RCC 7860 (cell line): ENCODE measurements around the gene TPP1.

Experiments used
- DNase-seq: peaks from one replicate; pipeline ENCODE4 v3.0.0-alpha.2; 2015; ENCODE audit warnings: low spot score
- FAIRE-seq: peaks from 2 replicates; lab custom pipeline; 2012; peaks lifted over from hg19 to GRCh38; lab: Jason Lieb, UNC

Gene TPP1

DNA sequence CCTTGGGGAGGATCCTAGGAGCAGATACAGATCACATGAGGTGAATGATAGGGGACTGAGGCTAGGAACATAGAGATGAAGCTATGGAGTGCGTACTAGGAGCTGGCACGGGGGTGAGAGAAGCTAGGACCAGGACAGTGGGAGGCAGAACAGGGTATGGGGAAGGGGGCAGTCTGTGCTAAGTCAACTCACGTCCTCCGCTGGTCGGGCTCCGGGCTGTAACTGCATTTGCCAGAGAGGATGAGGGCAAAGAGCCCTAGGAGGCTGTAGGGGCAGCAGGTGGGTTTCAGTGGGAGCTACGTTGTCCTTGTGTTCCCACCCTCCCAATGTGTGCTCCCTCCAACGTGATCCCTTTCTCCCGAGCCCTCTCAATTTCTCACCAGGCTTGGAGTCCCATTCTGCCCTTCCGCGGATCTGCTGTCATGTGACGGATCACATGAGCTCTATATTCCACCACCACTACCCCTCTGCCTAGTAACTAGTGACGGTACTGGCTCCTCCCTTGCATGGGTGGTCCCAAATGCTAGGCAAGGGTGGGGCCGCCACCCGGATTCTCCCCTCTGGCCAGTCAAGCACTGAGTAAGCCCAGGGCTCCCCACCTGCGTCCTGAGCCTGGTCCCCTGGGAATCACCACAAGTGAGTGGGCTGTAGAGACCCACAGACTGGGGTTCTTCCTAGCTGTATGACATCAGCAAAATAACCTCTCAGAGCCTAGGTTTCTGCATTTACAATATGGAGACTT, at the start of gene TPP1:
Gene TPP1, minus strand, starts transcription at position 419 of the 742 bp plus-strand sequence. Its CDS starts 22 bp downstream, at position 397.
- FAIRE-seq, result peak; percentile 77
- peak; percentile 82 for DNase-seq

DNA sequence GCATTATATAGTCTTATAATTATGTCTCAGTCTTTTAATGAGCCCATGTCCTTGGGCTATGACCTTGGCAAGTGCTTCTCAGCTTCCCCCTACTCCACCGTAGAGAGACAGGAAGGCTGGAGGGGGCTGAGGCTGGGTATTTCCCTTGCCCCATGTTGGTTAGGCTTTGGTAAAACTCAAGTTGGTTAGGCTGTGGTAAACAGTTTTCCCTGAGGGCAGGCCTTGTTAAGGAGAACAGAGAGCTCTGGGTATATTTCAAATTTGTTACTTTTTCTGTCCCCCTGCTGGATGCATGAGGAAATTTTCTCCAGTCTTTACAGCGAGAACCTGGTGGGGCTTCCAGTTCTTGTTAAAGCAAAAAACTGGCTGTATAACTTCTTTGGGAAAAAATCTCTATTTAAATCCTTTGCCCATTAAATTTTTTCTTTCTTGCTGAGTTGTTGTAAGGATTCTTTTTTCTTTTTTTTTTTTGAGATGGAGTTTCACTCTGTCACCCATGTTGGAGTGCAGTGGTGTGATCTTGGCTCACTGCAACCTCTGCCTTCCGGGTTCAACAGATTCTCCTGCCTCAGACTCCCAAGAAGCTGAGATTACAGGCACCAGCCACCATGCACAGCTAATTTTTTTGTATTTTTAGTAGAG, 48.6 kb upstream of the TPP1 start:
- DNase-seq (no peak), FAIRE-seq (no peak)

DNA sequence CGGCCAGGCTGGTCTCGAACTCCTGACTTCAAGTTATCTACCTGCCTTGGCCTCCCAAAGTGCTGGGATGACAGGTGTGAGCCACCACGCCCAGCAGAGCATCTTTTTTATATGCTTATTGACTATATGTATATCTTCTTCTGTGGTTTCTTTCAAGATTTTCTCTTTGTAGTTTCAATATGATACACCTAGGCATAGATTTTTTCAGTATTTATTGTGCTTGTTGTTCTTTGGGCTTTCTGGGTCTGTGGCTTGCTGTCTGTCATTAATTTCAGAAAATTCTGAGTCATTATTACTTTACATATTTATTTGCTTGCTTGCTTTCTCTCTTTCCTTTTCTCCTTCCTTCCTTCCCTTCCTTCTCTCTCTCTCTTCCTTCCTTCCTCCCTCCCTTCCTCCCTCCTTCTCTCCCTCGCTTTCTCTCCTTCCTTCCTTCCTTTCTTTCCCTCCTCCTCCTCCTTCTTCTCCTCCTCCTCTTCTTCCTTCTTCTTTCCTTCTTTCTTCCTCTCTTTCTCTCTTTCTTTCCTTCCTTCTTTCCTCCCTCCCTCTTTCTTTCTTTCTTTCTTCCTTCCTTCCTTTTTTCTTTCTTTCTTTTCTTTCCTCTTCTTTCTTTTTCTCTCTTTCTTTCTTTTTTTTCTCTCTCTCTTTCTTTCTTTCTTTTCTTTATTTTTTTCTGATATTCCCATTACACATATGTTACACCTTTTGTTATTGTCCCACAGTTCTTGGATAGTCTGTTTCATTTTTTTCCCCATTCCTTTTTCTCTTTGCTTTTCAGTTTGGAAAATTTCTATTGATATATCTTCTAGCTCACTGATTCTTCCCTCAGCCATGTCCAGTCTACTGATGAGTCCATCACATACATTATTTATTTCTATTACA, 47.3 kb upstream of the TPP1 start:
- FAIRE-seq (no peak), DNase-seq (no peak)

DNA sequence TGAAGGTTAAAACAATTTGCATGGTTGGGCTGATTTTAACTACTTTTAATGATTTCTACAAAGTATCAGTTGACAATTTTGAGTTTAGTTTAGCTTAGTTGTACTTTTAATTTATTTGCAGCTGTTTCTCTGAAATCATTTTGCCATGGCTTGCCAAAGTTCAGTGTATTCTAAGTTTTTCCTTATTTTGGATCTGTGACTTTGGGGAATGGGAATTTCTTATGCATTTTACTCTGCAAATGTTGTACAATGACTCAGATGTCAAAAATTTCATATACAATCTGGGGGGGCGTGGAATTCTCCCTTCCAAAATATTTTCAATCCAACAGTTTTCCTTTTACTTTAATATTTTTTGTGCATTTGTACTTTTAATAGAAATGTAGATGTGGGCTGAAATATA, 45.3 kb upstream of the TPP1 start:
- no peak for FAIRE-seq

DNA sequence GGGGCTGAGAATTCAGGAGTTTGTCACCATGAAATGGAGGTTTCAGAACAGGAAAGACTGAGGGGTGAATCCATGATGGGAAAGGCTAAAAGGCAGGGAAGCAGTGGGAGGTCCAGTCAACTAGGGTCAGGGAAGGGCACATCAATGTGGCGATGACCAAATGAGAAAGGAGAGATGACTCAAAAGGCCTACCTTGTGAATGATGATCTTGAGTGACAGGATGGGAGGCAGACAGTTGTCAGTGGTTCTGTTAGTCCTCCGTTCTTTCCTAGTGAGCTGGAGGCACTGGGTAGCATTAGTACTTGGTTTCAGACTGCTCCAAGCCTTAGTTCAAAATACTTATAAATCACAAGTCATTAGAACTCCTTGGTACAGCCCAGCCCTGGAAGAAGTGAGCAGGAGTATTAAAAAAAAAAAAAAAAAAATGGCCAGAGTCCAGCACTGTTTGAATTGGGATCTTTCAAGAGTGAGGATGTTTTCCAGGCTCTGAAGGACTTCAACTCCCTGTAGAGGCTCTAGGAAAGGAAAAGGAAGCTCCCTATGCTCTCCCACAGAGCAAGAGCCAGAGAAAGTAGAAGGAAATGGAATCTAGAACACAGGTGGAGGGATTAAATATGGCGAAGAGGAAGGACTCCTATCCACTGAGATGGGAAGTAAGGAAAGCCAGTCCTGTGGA, 44.7 kb upstream of the TPP1 start:
- FAIRE-seq, result no peak
- no peak for DNase-seq

More for the DNA sequence above, 45.3 kb upstream of the TPP1 start:
- no peak for DNase-seq

DNA sequence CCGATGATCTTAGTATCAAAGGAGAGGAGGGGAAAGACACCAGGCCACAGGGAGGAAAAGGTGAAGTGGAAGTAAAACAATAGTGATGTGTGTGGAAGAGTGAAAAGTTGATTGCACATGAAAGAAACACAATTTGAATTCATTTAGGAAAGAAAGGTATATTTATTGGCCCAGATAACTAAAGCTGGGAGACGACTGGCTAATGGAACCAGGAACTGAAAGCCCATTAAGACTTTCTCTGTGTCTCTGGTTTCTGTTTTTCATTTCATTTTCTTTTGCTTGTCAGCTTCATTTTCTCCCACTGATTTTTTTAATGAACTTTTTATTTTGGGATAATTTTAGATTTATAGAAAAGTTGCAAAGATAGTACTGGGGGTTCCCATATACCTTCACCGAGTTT, 41.5 kb upstream of the TPP1 start:
- FAIRE-seq (no peak), DNase-seq (no peak)

DNA sequence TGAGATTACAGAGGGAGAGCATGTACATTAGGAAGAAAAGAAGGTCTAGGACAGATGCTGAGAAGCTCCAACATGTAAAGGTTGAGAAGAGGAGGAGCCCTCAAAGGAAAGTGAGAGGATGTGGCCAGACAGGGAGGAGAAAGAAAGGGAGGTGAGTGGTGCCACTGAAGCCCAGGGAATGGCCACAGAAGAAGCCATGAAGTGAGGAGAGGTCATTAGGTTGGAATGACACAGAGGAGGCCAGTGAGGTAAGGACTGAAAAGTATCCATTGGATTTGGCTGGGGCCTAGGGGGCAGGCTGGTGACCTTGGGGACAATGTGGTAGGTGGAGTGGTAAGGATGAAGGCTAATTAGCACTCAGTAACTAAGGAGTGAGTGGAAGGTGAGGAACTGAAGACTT, 39.4 kb upstream of the TPP1 start:
- no peak for FAIRE-seq

DNA sequence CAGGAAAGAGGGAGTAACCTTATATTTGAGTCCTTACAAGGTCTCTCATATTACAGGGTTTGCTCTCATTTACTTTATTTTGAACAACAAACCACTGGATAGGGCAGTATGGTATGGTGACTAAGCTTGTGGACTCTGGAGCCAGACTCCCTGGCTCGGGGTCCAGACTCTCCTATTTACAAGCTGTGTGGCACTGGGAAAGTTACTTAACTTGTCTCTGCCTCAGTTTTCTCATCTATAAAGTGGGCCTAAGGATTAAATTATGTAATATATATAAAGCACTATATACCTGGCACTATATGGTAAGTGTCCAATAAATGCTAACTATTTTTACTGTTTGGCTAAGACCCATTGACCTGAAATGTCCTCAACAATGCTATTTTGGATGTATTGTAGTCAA, 38.1 kb upstream of the TPP1 start:
- DNase-seq (no peak), FAIRE-seq (no peak)

More for the DNA sequence above, 39.4 kb upstream of the TPP1 start:
- DNase-seq, result no peak

DNA sequence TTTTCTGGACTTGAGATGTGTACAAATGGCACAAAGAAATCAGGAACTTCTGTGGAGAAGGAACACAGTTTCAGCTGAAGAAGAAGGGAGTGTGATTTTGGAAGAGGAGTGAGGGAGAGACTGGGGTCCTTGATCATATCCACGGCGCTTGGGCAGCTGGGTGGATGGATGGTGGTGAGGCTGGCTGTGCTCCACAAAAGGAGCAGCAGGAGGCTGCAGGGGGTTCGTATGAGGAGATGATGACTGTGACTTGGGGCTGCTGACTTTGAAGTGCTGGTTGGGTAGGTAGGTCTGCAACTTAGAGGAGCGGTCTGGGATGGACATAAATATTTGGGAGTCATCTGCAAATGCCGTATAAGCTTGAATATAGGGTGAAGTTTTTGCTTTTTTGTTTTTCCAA, 37.7 kb upstream of the TPP1 start:
- FAIRE-seq, result no peak
- no peak for DNase-seq

DNA sequence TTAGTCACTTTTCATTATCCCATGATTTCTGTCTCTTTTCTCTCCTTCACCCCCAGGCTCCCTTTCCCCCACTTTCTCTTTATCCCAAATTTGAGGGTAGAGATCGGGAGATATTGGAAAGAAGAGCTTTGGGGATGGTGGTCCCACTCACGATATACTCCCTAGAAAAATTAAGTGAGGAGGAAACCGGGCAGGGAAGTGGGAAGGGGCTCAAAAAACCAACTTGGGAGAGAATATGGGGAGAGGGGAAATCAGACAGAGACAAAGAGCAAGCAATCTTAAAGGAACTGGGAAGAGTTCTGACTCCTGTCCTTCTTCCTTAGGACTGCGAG, 37.3 kb upstream of the TPP1 start:
- no peak for FAIRE-seq
- DNase-seq, result no peak

DNA sequence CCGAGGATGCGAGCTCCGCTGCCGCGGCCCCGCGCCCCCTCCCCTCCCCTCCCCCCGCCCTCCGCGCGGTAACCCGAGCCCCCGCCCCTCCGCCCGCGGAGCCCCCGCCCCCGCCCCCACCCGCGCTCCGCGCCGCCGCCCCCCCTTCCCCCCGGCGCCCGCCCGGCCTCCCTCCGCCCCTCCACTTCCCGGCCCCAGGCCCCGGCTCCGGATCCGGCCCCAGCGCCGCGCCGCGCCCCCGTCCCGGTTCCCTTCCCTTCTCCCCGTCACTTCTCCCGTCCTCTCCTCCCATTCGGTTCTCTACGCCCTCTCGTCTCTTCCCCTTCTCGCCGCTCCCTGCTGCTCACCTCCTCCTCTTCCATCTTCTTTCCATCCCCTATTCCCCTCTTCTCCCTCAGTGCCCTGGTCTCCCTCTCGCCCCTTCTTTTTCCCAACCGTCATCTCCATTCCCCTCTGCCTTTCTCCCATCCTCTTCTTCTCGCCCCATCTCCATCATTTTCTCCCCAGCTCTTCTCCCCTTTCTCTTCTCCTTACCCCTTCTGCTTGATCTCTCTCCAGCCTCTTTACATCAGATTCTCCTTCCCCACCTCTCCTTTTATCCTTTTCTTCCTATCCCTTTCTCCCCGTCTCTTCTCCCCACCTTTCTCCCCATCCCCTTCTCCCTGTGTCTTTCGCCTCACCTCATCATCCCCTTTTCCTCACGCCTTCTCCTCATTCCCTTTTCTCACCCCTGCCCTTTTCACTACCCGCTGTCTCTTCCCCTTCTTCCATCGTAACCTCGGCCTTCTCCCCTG, 36.8 kb upstream of the TPP1 start, which contains the start of gene DCHS1:
Gene DCHS1, minus strand, starts transcription at position 20 of the 794 bp plus-strand sequence. CDS start 14,196 bp downstream, outside the sequence.
- FAIRE-seq (no peak), DNase-seq (no peak)

DNA sequence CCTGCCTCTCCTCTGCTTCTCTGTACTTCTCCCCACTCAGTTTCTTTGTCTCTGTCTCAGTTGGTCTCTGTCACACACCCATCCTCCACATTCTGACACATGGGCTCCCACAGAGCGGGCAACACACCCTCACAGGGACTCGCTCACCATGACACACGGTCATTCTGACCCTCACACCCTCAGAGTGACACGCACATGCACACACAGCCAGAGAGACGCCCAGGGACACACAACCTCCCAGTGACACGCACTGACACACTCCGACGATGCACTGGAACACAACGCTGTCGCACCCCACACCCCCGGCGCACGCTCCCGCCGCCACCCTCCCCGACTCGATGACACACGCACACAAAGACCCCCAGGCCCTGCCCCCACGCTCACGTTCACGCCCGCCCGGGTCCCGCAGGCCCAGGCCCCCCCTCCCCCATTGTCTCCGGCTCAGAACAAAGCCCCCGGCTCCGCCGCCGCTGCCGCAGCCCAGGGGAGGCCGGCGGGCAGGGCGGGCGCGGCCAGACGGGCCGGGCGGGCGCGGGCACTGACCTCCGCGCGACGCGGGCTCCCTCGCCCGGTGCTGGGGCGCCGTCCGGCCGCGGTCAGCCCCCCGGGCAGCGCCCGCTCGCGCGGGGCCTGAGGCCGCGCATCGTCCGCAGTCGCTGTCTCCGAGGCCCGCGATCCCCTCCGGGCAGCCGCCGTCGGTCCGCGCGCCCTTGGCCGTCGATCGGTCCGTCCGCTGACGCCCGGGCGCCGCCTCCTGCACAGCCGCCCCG, 36.0 kb upstream of the TPP1 start:
- no peak for DNase-seq

DNA sequence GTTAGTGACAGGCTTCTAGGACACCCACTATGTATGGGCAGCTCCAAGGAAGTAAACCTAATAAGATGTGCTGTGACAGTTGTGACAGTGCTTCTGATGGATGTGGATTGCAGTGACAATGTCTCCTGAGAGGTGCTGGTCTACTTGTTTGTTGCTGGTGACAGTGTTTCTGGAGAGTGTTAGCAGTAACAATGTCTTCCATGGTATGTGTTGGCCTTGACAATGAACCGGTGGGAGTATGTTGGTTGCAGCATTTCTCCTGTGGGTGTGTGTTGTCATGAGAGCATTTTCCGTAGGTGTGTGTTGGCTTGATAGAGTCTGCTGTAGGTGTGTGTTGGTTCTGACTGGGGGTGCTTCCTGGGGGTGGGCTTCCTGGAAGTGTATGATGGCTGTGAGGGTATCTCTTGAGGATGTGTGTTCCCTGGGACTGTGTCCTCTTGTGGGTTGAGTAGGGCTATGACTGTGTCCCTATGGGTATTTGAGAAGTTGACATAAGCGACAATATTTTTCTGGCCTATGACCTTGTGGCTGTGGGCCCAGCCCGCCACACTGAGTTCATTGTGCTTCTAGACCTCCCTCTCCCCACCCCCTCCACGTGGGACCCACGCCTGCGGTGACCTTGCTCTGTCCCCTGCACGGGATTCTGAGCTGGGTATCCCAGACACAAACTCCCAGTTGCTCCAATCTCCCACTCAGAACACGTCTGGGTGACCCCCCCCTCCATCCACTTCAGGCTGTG, 35.2 kb upstream of the TPP1 start:
- no peak for FAIRE-seq

More for the DNA sequence above, 36.0 kb upstream of the TPP1 start:
- no peak for FAIRE-seq

DNA sequence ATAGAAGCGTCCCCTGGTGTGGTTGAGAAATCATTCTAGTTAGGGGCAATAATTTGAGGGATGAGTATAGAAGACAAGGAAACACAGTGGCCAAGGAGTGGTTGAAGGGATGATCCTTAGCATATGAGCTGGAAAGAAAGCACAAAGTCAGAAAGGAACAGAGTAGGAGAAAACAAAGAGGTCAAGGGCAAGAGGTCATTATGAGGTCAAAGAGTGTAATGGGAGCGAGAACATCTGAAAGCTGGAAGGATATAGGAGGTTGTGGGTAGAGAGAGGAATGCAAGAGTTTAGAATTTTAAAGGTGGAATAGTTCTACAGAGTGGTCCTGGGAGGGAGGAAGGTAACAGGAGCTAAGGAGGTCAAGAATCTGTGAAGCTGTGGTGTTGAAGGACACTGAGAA, 34.4 kb upstream of the TPP1 start:
- DNase-seq, result no peak
- FAIRE-seq, result no peak

More for the DNA sequence above, 35.2 kb upstream of the TPP1 start:
- no peak for DNase-seq

DNA sequence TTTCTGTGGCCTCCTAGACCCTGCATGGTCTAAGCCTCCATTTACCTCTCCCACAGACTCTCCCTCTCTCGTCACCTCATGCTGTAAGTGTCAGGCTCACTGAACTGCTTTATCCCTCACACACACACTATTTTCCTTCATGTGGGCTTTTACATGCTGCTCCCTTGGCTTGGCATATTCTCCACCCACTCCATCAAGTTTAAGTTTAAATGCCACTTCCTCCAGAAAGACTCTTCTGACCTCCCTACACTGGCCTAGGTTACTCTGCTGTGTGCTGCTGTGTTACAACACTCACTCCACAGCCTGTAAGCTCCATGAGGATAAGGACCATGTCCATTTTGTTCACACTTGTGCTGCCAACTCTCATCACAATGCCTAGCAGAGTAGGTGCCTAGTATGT, 33.9 kb upstream of the TPP1 start:
- no peak for FAIRE-seq
- no peak for DNase-seq

DNA sequence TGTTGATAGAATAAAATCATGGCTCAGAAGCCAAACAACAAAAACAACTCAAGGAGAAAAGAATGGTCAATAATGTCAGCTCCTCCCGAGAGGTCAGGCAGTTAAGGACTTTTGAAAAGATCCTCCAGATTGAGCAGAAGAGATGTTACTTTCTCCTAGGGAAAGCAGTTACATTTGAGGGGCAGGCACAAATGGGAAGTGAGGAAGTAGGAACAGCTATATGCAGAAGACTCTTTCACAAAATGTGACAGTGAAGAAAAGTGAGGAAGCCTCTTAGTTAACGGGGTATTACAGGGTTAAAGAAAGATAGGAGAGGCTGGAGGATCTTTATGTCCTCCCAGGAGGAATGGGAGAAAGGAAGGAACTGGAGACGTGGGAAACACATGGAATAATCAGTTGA, 33.0 kb upstream of the TPP1 start:
- DNase-seq (no peak), FAIRE-seq (no peak)

DNA sequence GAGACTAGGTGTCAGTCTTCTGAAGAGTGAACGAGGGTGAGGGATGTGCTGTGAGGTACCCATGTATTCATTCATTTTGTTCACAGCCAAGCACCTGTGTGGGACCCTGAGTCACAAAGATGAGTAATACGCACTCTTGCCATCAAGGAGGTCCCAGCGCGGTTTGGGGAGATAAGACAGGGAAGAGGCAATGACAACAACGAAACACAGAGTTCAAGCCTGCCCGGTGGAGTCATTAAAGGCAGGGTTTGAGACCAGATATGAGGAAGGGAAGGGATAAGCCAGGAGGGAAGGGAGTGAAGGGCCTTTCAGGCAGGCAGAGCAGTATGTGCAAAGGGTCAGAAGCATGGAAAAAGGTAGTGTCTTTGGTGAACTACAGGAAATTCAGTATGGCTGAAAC, 31.8 kb upstream of the TPP1 start:
- FAIRE-seq (no peak), DNase-seq (no peak)

DNA sequence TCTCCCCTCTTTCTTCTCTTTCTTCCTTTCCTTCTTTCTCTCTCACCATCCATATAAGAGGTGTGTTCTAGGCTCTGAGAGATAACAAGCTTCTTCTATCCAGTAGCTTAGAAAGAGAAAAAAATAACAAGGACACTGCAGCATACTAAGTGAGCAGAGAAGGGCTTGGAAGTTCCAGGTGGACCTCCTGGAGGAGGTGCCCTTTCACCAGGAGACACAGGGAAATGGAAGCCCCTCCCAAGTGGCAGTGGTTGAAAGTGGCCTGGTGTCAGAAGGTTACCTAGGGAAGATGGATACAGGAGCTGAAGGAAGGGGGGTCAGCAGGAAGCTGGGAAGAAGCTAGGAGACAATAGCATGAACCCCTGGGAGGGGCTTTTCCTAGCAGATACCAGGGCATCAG, 30.9 kb upstream of the TPP1 start:
- DNase-seq, result no peak
- no peak for FAIRE-seq

DNA sequence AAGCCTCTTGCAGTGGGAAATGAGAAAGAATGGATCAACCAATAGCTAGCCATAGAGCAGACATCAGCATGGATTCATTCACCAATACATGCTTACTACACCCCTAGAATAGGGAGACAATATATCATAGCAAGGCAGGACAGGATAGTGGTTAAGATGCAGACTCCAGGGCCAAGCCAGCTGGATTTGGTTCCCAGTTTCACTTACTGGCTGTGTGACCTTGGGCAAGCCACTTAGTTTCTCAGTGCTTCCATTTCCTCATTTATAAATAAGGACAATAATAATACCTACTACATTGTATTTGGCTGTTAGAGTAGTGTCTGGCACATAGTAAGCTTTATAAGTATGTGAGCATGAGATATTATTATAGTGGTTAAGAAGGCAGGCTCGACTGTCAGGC, 29.3 kb upstream of the TPP1 start:
- no peak for DNase-seq
- FAIRE-seq, result no peak
